Liver (tissue), 9 donors: ENCODE data around the gene DSCAM. TPM values are rescaled to one million over a fixed set of nuclear protein-coding genes. Genes with fewer than 3 reads are reported as not detected.

Experiments
- DNase-seq: peaks from one replicate; pipeline ENCODE4 v3.0.0-alpha.2; 2017; ENCODE audit warnings: low spot score
- H3K27ac ChIP-seq, 2 donors: one replicate each; pipeline ENCODE4 v1.7.0; 2013; ENCODE audit warnings: inconsistent platforms in 2 of 2, low read length in 2 of 2, control low read depth in 1 of 2, low read depth in 1 of 2, mild to moderate bottlenecking in 1 of 2
- H3K27me3 ChIP-seq, 4 donors: one replicate each; pipeline versions ENCODE4 v1.6.1 to v1.7.0; 2013; ENCODE audit warnings: low read length in 3 of 4, inconsistent platforms in 1 of 4, mild to moderate bottlenecking in 1 of 4, moderate library complexity in 1 of 4; ENCODE audit not compliant: control insufficient read depth in 4 of 4, insufficient read depth in 4 of 4
- H3K36me3 ChIP-seq, 4 donors: one replicate each; pipeline versions ENCODE4 v1.6.1 to v1.7.0; 2013; ENCODE audit warnings: low read length in 3 of 4, mild to moderate bottlenecking in 3 of 4, low read depth in 1 of 4, moderate library complexity in 1 of 4; ENCODE audit not compliant: control insufficient read depth in 4 of 4, insufficient read depth in 3 of 4
- H3K4me1 ChIP-seq, 4 donors: one replicate each; pipeline versions ENCODE4 v1.6.1 to v1.7.0; 2013; ENCODE audit warnings: low read length in 3 of 4, mild to moderate bottlenecking in 3 of 4, moderate library complexity in 1 of 4; ENCODE audit not compliant: control insufficient read depth in 4 of 4, insufficient read depth in 4 of 4
- H3K4me3 ChIP-seq, 3 donors: one replicate each; pipeline versions ENCODE4 v1.6.1 to v1.7.0; 2013; ENCODE audit warnings: low read length in 3 of 3, control low read depth in 1 of 3, low read depth in 1 of 3, mild to moderate bottlenecking in 1 of 3
- H3K9ac ChIP-seq, 2 donors: one replicate each; pipeline ENCODE4 v1.7.0; 2013; ENCODE audit warnings: low read length in 2 of 2, mild to moderate bottlenecking in 2 of 2, moderate library complexity in 2 of 2, control low read depth in 1 of 2, low read depth in 1 of 2
- H3K9me3 ChIP-seq, 4 donors: one replicate each; pipeline versions ENCODE4 v1.6.1 to v1.7.0; 2013; ENCODE audit warnings: low read length in 3 of 4; ENCODE audit not compliant: control insufficient read depth in 4 of 4
- ATF3 ChIP-seq: IDR thresholded peaks from 2 replicates; pipeline ENCODE4 v1.6.1; 2016; ENCODE audit warnings: antibody characterized with exemption
- EGR1 ChIP-seq, 2 donors: IDR thresholded peaks; 2 replicates each; pipeline ENCODE4 v1.6.1; 2016 to 2018; ENCODE audit warnings: antibody characterized with exemption in 2 of 2, low read depth in 2 of 2
- FOXA1 ChIP-seq: IDR thresholded peaks from 2 replicates; pipeline ENCODE4 v1.6.1; 2016; ENCODE audit warnings: antibody characterized with exemption
- FOXA2 ChIP-seq: IDR thresholded peaks from 2 replicates; pipeline ENCODE4 v1.6.1; 2016; ENCODE audit warnings: antibody characterized with exemption
- GABPA ChIP-seq, 2 donors: IDR thresholded peaks in 1 of 2; conservative IDR thresholded peaks in 1 of 2; 2 replicates each; pipeline ENCODE4 v1.6.1; 2016; ENCODE audit warnings: antibody characterized with exemption in 2 of 2, mild to moderate bottlenecking in 1 of 2, moderate library complexity in 1 of 2
- JUND ChIP-seq, 2 donors: IDR thresholded peaks; 2 replicates each; pipeline ENCODE4 v1.6.1; 2016; ENCODE audit warnings: antibody characterized with exemption in 2 of 2
- MAX ChIP-seq: IDR thresholded peaks from 2 replicates; pipeline ENCODE4 v1.6.1; 2016; ENCODE audit warnings: antibody characterized with exemption
- NR2F2 ChIP-seq: IDR thresholded peaks from 2 replicates; pipeline ENCODE4 v1.6.1; 2016; ENCODE audit warnings: antibody characterized with exemption
- RAD21 ChIP-seq, 2 donors: IDR thresholded peaks; 2 replicates each; pipeline ENCODE4 v1.6.1; 2016; ENCODE audit warnings: antibody characterized with exemption in 2 of 2, mild to moderate bottlenecking in 2 of 2
- REST ChIP-seq: IDR thresholded peaks from 2 replicates; pipeline ENCODE4 v1.6.1; 2016; ENCODE audit warnings: antibody characterized with exemption, mild to moderate bottlenecking
- SP1 ChIP-seq: IDR thresholded peaks from 2 replicates; pipeline ENCODE4 v1.6.1; 2018; ENCODE audit warnings: antibody characterized with exemption, mild to moderate bottlenecking
- TAF1 ChIP-seq: conservative IDR thresholded peaks from 2 replicates; pipeline ENCODE4 v1.6.1; 2016; ENCODE audit warnings: antibody characterized with exemption, mild to moderate bottlenecking
- YY1 ChIP-seq: IDR thresholded peaks from 2 replicates; pipeline ENCODE4 v1.6.1; 2016; ENCODE audit warnings: antibody characterized with exemption, mild to moderate bottlenecking
- WGBS: extraction: QIAGEN DNeasy Blood & Tissue Kit; methylation state at CpG from one replicate; pipeline ENCODE4 v1.1.7; 2013; 5-methylcytosine and 5-hydroxymethylcytosine counted together
- polyA plus RNA-seq, 2 donors: library from polyadenylated mRNA; stranded (reverse) in 1 of 2; unstranded in 1 of 2; fragments of 200-250 nt in 1 of 2; fragments of >200 nt in 1 of 2; fragmentation: Nextera tagmentation in 1 of 2; extraction: Ambion mirVana in 1 of 2; gene quantifications; one replicate each; pipeline versions ENCODE4 v1.2.1 to v1.2.3, GENCODE V29; 2013 to 2015
- total RNA-seq, 2 donors: library from RNA; depleted of rRNA; stranded (reverse); fragments of >200 nt; gene quantifications; one replicate each; pipeline ENCODE4 v1.2.3, GENCODE V29; 2014
- TF ChIP-seq, protein P1 (sequence below): IDR thresholded peaks from 2 replicates; pipeline ENCODE4 v1.6.1; 2016; ENCODE audit warnings: antibody characterized with exemption
- donor health status: healthy.
- donor health status: healthy.
- donor health status: healthy.
- donor health status: healthy.
- donor health status: healthy.

Gene DSCAM
- total and polyA plus RNA-seq, 4 donors, result 0.02 to 0.23 (median 0.10) TPM

DNA sequence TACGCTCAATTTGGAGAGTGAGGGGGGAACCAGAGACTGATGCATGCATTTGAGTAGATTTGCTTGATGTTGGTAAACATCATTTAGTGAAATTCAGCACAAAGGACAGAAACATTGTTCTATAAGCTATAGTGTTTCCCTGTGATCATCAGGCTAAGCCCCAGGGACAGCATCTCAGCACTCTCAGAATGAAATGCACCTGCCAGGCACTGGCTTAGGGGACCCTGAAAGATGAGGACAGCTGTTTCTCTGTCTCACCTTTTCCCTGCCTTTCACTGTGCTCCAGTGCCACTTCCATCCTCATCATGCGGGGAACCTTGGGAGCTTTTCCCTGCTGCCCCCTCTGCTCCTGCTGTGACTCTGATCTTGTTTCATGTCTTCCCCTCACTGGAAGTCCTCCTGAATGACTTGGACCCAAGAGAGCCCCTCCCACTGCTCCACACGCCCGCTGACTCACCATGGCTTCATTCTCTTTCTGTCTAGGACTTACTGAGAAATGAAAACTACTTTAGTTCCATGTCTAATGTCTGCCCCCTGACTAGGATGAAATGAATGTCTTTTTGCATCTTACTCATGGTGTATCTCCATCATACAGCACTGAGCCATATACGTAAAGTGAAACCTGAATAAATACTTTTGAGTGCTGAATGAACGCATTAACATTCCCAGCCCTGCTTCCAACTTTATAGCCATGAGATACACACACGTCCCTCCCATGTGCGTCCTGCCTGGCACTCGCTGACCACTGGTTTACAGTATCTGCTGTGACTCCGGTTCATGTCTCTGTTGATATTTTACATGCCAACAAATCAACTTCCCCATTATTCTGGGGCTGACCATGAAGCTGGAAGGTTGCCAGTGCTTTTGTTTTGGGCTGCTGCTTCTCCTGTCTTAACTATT lies 797.7 kb downstream of the DSCAM start:
- no peak overlapping the region for H3K27ac ChIP-seq
- H3K9ac ChIP-seq, result no peak overlapping the region
- no peaks in the 10 kb centered on the region for H3K9me3 ChIP-seq
- H3K36me3 ChIP-seq, result no peaks in the 10 kb centered on the region
- no peaks in the 10 kb centered on the region for H3K27me3 ChIP-seq
- DNase-seq, result no peak
- no peaks in the 10 kb centered on the region for H3K4me1 ChIP-seq
- no peak for TF ChIP-seq RAD21 (IDR thresholded peaks at IDR 0.05)
- TF ChIP-seq EGR1 (IDR thresholded peaks at IDR 0.05; ENCODE audit: low read depth in 2 of 2), result no peak
- no peak for TF ChIP-seq FOXA2
- H3K4me3 ChIP-seq, result no peak overlapping the region
- WGBS, result 63% methylated on average over 10 of the region's 10 CpGs

DNA sequence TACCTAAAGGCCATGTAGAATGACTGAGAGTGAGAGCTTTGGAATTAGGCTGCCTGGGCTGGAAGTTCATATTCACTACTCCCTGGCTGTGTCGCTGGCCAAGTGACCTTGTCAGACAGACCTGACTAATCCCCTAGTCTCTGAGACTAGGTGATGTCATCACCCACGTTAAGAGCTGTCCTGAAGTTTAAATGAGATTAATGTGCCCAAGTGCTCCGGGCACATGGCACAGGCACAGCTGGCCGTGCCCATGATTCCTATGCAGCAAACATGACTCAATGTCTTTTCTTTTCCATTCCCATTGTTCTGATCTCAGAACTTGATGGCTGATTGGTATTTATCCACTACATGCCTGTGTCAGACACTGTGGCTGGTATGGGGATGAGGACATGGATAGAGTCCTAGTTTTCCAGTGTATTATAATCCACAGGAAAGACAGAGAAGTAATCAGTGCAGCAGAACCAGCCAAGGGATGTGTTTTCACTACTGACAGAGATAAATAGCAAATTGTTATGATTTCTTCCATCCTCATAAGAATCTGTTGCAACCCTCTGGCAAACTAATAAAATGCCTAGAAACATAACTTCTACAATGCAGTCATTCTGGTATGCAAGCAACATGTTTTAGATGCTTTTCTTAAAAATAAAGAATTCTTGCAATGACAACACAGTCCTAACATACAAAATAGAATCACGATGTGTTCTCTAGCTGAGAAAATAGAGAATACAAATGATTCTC lies 798.8 kb downstream of the DSCAM start:
- no peak overlapping the region for H3K9ac ChIP-seq
- H3K4me1 ChIP-seq, result no peaks in the 10 kb centered on the region
- TF ChIP-seq YY1 (no peak), EGR1 (IDR thresholded peaks at IDR 0.05; ENCODE audit: low read depth in 2 of 2) (no peak), FOXA2 (no peak), JUND (IDR thresholded peaks at IDR 0.05) (no peak), REST (no peak)
- no peak for DNase-seq
- H3K4me3 ChIP-seq, result no peak overlapping the region
- no peaks in the 10 kb centered on the region for H3K27me3 ChIP-seq
- H3K27ac ChIP-seq, result no peak overlapping the region
- WGBS, result 66% methylated on average over 5 of the region's 5 CpGs
- H3K36me3 ChIP-seq, result no peaks in the 10 kb centered on the region
- no peaks in the 10 kb centered on the region for H3K9me3 ChIP-seq

DNA sequence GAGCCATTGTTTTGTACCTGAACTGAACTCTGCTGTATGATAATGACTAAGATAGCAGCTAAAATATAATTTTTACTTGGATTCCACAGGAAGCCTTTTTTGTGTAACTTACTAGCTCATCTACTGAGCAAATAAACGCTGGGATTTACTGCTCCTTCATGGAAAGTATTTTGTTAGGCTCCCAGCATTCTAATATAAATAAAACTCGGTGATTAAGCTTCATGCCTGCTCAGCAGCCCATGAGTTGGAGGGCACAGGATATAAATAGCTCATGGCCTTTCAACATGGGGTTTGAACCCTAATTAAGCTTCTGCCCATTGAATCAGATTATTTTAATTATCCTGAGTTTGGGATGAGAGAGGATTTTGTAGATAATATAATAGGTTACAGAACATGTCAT lies 799.7 kb downstream of the DSCAM start:
- Histone ChIP-seq H3K27ac (no peak overlapping the region), H3K4me3 (no peak overlapping the region), H3K4me1 (no peaks in the 10 kb centered on the region), H3K9me3 (peaks cover 0 to 1% (median 0%) of the 10 kb centered on the region in 4 donors), H3K9ac (no peak overlapping the region), H3K36me3 (no peaks in the 10 kb centered on the region), H3K27me3 (no peaks in the 10 kb centered on the region)
- DNase-seq, result no peak
- WGBS, result 40% methylated on average over 2 of the region's 2 CpGs
- TF ChIP-seq ATF3, result no peak
- TF ChIP-seq TAF1, result no peak
- TF ChIP-seq RAD21 (IDR thresholded peaks at IDR 0.05), result no peak
- no peak for TF ChIP-seq JUND (IDR thresholded peaks at IDR 0.05)
- no peak for TF ChIP-seq GABPA (IDR thresholded peaks at IDR 0.05 in 1 of 2, conservative IDR thresholded peaks at IDR 0.05 in 1 of 2)
- no peak for TF ChIP-seq YY1
- TF ChIP-seq MAX, result no peak
- TF ChIP-seq, protein P1, sequence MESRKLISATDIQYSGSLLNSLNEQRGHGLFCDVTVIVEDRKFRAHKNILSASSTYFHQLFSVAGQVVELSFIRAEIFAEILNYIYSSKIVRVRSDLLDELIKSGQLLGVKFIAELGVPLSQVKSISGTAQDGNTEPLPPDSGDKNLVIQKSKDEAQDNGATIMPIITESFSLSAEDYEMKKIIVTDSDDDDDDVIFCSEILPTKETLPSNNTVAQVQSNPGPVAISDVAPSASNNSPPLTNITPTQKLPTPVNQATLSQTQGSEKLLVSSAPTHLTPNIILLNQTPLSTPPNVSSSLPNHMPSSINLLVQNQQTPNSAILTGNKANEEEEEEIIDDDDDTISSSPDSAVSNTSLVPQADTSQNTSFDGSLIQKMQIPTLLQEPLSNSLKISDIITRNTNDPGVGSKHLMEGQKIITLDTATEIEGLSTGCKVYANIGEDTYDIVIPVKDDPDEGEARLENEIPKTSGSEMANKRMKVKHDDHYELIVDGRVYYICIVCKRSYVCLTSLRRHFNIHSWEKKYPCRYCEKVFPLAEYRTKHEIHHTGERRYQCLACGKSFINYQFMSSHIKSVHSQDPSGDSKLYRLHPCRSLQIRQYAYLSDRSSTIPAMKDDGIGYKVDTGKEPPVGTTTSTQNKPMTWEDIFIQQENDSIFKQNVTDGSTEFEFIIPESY, result no peak
- TF ChIP-seq REST, result no peak
- no peak for TF ChIP-seq NR2F2
- TF ChIP-seq FOXA1, result no peak
- no peak for TF ChIP-seq SP1
- no peak for TF ChIP-seq FOXA2
